Panc1 (cell line): ENCODE data around the gene ETNK2. TPM values are rescaled to one million over a fixed set of nuclear protein-coding genes. Genes with fewer than 3 reads are reported as not detected.

ENCODE experiments used
- ATAC-seq: fragments of 200-7000 bp; cut with Tn5 transposase; 2 replicates; pipeline ENCODE4 v1.9.1; 2020; ENCODE audit warnings: mild to moderate bottlenecking, moderate library complexity
- BruUV-seq: library from RNA; stranded (reverse); fragments of 400-500 nt; replicated peaks from 2 replicates; lab custom pipeline; 2021; lab: Mats Ljungman, UMichigan
- CTCF ChIA-PET: fragments of 300-600 bp; sonication (Branson Sonifier 250); formaldehyde crosslinking; loops from one replicate; lab custom pipeline; 2022; ENCODE audit warnings: antibody characterized with exemption; lab: Charles Lee
- POLR2A ChIA-PET: fragments of 300-600 bp; sonication (Branson Sonifier 250); formaldehyde crosslinking; loops from one replicate; lab custom pipeline; 2022; ENCODE audit warnings: antibody characterized with exemption; lab: Charles Lee
- DNase-seq: peaks from one replicate; pipeline ENCODE4 v3.0.0-alpha.2; 2010; ENCODE audit warnings: low read depth, low spot score
- H3K27ac ChIP-seq: 2 replicates; pipeline ENCODE4 v1.5.1; 2011; ENCODE audit warnings: mild to moderate bottlenecking, low read length, inconsistent platforms
- H3K27me3 ChIP-seq: fragments of 200-500 bp; sonication (Bioruptor generic); 2 replicates; pipeline ENCODE4 v1.6.0; 2014; ENCODE audit warnings: low read length, inconsistent platforms; ENCODE audit not compliant: control insufficient read depth, insufficient read depth
- H3K36me3 ChIP-seq: fragments of 200-500 bp; sonication (Bioruptor generic); 2 replicates; pipeline ENCODE4 v1.5.1; 2014; ENCODE audit warnings: inconsistent platforms, mild to moderate bottlenecking, low read length, moderate library complexity; ENCODE audit not compliant: control insufficient read depth, insufficient read depth
- H3K4me1 ChIP-seq: 2 replicates; pipeline ENCODE4 v1.5.1; 2011; ENCODE audit warnings: inconsistent platforms, mild to moderate bottlenecking, low read length, moderate library complexity; ENCODE audit not compliant: control insufficient read depth, insufficient read depth
- H3K4me3 ChIP-seq, 2 experiments: 2 replicates each; pipeline ENCODE4 v1.5.1; 2011 to 2012; ENCODE audit warnings: low read depth in 2 of 2, low read length in 2 of 2, mild to moderate bottlenecking in 2 of 2, inconsistent platforms in 1 of 2, moderate library complexity in 1 of 2
- H3K9me3 ChIP-seq: fragments of 200-500 bp; sonication (Bioruptor generic); 2 replicates; pipeline ENCODE4 v1.5.1; 2014; ENCODE audit warnings: low read depth, mild to moderate bottlenecking, inconsistent platforms, low read length, moderate library complexity; ENCODE audit not compliant: control insufficient read depth, insufficient read depth
- POLR2AphosphoS5 ChIP-seq: IDR thresholded peaks from 2 replicates; pipeline ENCODE4 v1.6.1; 2012; ENCODE audit warnings: mild to moderate bottlenecking, low read depth, low read length, moderate library complexity
- SIN3A ChIP-seq: IDR thresholded peaks from 2 replicates; pipeline ENCODE4 v1.6.1; 2012; ENCODE audit warnings: low read depth, mild to moderate bottlenecking, low read length, moderate library complexity, borderline replicate concordance; ENCODE audit not compliant: insufficient read depth
- TCF7L2 ChIP-seq: IDR thresholded peaks from 2 replicates; pipeline ENCODE4 v1.6.1; 2011; ENCODE audit warnings: mild to moderate bottlenecking, low read depth, low read length, inconsistent platforms
- in situ Hi-C: cut with HindIII; loops from 2 replicates; pipeline ENCODE4 v1.10.0; 2016; ENCODE audit warnings: low sequenced_read_pairs, low pct_unique_long_range_greater_than_20kb
- intact Hi-C: fragments of 100-400 bp; cut with micrococcal nuclease; formaldehyde crosslinking; loops from one replicate; pipeline ENCODE4 v1.10.0; 2022; ENCODE audit not compliant: unreplicated experiment
- total RNA-seq: library from RNA; stranded (reverse); gene quantifications from one replicate; pipeline ENCODE4 v1.2.1, GENCODE V29; 2021; ENCODE audit not compliant: unreplicated experiment
- TF ChIP-seq, protein P1 (sequence below), 2 experiments: IDR thresholded peaks; 2 replicates each; pipeline ENCODE4 v1.6.1; 2011 to 2012; ENCODE audit warnings: low read depth in 2 of 2, control low read depth in 1 of 2, low read length in 1 of 2, mild to moderate bottlenecking in 1 of 2, moderate library complexity in 1 of 2; ENCODE audit not compliant: insufficient read depth in 1 of 2
- TF ChIP-seq, protein P2 (sequence below): fragments of 450-650 bp; IDR thresholded peaks from 2 replicates; pipeline ENCODE4 v1.5.1; 2017; ENCODE audit warnings: mild to moderate bottlenecking

ETNK2 gene
- total RNA-seq, 1 experiment from 2014 or later = 6.7 TPM

DNA sequence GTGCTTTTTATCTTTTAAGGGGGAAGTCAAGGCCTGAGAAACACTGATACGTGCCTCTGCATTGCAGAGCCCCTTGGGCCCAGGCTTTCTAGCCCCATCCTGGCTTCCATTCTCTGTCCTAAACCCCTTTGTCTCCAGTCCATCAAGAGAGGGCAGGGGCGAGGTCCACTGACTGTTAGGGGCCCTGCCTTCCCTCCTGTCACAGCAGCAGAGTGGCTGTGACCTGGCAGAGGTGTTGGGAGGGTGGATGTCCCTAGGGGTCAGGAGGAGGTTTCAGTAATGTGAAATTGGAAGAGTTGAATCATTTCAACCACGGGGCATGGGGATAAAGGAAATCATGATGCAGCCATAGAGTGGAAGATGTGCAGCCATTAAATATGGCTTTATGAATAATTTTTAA lies 54.9 kb downstream of the ETNK2 start:
- H3K4me3 ChIP-seq = no peak overlapping the region
- intact Hi-C loops = no loop called here
- POLR2A ChIA-PET = no interaction called here
- TF ChIP-seq POLR2AphosphoS5 = no peak
- no peak for TF ChIP-seq SIN3A
- TF ChIP-seq, protein P1, sequence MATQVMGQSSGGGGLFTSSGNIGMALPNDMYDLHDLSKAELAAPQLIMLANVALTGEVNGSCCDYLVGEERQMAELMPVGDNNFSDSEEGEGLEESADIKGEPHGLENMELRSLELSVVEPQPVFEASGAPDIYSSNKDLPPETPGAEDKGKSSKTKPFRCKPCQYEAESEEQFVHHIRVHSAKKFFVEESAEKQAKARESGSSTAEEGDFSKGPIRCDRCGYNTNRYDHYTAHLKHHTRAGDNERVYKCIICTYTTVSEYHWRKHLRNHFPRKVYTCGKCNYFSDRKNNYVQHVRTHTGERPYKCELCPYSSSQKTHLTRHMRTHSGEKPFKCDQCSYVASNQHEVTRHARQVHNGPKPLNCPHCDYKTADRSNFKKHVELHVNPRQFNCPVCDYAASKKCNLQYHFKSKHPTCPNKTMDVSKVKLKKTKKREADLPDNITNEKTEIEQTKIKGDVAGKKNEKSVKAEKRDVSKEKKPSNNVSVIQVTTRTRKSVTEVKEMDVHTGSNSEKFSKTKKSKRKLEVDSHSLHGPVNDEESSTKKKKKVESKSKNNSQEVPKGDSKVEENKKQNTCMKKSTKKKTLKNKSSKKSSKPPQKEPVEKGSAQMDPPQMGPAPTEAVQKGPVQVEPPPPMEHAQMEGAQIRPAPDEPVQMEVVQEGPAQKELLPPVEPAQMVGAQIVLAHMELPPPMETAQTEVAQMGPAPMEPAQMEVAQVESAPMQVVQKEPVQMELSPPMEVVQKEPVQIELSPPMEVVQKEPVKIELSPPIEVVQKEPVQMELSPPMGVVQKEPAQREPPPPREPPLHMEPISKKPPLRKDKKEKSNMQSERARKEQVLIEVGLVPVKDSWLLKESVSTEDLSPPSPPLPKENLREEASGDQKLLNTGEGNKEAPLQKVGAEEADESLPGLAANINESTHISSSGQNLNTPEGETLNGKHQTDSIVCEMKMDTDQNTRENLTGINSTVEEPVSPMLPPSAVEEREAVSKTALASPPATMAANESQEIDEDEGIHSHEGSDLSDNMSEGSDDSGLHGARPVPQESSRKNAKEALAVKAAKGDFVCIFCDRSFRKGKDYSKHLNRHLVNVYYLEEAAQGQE (IDR thresholded peaks at IDR 0.05; ENCODE audit: insufficient read depth in 1 of 2, low read depth in 2 of 2, low read length in 1 of 2) = no peak
- no peak for TF ChIP-seq TCF7L2
- TF ChIP-seq, protein P2, sequence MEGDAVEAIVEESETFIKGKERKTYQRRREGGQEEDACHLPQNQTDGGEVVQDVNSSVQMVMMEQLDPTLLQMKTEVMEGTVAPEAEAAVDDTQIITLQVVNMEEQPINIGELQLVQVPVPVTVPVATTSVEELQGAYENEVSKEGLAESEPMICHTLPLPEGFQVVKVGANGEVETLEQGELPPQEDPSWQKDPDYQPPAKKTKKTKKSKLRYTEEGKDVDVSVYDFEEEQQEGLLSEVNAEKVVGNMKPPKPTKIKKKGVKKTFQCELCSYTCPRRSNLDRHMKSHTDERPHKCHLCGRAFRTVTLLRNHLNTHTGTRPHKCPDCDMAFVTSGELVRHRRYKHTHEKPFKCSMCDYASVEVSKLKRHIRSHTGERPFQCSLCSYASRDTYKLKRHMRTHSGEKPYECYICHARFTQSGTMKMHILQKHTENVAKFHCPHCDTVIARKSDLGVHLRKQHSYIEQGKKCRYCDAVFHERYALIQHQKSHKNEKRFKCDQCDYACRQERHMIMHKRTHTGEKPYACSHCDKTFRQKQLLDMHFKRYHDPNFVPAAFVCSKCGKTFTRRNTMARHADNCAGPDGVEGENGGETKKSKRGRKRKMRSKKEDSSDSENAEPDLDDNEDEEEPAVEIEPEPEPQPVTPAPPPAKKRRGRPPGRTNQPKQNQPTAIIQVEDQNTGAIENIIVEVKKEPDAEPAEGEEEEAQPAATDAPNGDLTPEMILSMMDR = no peak
- H3K27me3 ChIP-seq = no peaks in the 10 kb centered on the region
- H3K27ac ChIP-seq = no peak overlapping the region
- no peaks in the 10 kb centered on the region for H3K9me3 ChIP-seq
- no peak for DNase-seq
- H3K4me1 ChIP-seq = peaks cover 24% of the 10 kb centered on the region
- CTCF ChIA-PET = no interaction called here
- H3K36me3 ChIP-seq = no peaks in the 10 kb centered on the region
- ATAC-seq = no peak
- in situ Hi-C loops = no loop called here
- BruUV-seq = no TSS peak

DNA sequence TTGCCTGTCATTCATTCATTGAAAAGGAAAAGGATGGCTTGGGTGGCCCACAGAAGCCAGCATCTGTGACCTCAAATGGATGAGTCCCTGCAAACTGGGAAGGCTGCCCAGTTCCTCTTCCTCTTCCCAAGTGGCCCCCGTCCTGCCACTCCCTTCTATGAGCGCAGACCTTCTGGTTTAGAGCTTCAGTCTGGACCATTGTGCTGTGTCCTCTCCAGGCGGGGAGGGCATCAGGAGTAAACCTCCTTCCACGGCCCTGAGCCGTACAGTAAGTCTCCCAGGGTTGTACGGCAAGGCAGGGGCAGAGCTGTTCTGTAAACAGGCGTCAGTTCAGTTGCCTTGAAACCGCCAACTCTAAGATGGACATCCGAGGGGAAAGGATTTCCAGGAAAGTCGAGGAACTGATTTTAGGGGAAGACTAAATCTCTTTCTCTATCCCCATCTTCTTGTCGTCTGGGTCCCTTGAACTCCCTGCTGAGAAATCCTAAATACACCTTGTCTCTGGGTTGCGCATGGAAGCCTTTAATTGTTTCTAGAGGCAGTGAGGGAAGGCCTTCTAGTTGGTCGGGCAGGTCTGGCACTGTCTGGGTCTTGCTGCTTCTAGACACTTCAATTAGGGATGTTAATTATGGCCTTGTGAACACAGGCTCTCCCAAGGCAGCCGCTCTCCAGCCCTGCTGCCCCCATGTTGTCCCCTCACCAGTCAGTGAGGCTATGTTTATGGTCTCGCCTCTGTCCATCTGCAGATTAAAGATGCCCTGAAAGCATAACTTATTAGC lies 56.8 kb downstream of the ETNK2 start:
- H3K4me3 ChIP-seq = no peak overlapping the region
- in situ Hi-C loops (no loop called here), intact Hi-C loops (no loop called here)
- no peaks in the 10 kb centered on the region for H3K36me3 ChIP-seq
- ChIA-PET CTCF (no interaction called here), POLR2A (no interaction called here)
- DNase-seq = no peak
- peak overlapping the region; percentile 30; the same call in 1 of the 2 replicates for H3K27ac ChIP-seq
- peak; percentile 59 for ATAC-seq
- no peaks in the 10 kb centered on the region for H3K27me3 ChIP-seq
- no TSS peak for BruUV-seq
- peaks cover 27% of the 10 kb centered on the region for H3K4me1 ChIP-seq
- no peaks in the 10 kb centered on the region for H3K9me3 ChIP-seq
- TF ChIP-seq POLR2AphosphoS5 = no peak
- TF ChIP-seq, protein P2 = no peak
- no peak for TF ChIP-seq SIN3A
- no peak for TF ChIP-seq TCF7L2
- TF ChIP-seq, protein P1 (IDR thresholded peaks at IDR 0.05; ENCODE audit: insufficient read depth in 1 of 2, low read depth in 2 of 2, low read length in 1 of 2) = no peak
